ENCODE measurements around the gene CD151.

Gene CD151

DNA sequence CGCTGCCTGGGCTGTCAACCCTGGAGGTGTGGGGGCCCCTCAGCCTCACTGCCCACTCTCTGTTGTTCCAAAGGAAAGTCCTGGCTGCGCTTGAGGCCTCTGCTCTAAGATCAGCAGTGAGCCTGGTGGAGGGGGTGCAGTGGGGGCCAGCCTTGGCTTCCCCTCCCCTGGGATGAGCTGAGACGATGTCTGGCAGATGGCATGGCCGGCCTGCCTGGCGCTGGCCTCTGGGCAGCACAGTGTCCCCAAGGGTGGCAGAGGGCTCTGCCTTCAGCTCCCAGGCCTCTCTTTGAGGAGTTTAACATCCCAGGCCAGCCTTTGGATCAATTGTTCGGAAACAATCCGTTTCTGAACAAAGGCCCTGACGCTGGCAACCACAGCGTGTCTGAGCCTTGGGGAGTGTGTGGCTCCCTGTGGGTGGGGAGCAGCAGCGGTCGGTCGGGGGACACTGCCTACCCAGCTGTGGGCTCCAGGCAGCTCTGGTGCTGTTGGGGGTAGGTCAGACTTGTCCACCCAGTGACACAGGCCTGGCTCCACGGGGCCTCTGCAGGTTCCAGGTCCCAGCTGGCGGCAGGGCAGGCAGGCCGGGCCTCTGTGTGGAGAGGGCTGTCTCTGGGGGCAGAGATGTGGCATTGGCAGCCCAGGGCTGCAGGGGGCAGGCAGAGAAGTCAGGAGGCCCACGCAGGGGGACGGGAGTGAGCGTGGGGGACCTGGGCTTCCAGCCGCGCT lies 22.0 kb downstream of the CD151 start:
- H3K4me3 ChIP-seq (replicated peaks; ENCODE audit: low read depth, low read length): no peak overlapping the region
- no peak for DNase-seq (ENCODE audit: extremely low read depth, low read depth)
- TF ChIP-seq, protein P1, sequence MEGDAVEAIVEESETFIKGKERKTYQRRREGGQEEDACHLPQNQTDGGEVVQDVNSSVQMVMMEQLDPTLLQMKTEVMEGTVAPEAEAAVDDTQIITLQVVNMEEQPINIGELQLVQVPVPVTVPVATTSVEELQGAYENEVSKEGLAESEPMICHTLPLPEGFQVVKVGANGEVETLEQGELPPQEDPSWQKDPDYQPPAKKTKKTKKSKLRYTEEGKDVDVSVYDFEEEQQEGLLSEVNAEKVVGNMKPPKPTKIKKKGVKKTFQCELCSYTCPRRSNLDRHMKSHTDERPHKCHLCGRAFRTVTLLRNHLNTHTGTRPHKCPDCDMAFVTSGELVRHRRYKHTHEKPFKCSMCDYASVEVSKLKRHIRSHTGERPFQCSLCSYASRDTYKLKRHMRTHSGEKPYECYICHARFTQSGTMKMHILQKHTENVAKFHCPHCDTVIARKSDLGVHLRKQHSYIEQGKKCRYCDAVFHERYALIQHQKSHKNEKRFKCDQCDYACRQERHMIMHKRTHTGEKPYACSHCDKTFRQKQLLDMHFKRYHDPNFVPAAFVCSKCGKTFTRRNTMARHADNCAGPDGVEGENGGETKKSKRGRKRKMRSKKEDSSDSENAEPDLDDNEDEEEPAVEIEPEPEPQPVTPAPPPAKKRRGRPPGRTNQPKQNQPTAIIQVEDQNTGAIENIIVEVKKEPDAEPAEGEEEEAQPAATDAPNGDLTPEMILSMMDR (IDR thresholded peaks at IDR 0.05; ENCODE audit: low read depth, low read length, missing control alignments): no peak

- no peak overlapping the region for H3K4me3 ChIP-seq (replicated peaks; ENCODE audit: low read depth, low read length)
- TF ChIP-seq, protein P1 (IDR thresholded peaks at IDR 0.05; ENCODE audit: low read depth, low read length, missing control alignments): no peak
- no peak for DNase-seq (ENCODE audit: extremely low read depth, low read depth)
Measured at GRCh38 chr11:855330-855674, 22.6 kb downstream of the CD151 start.

DNA sequence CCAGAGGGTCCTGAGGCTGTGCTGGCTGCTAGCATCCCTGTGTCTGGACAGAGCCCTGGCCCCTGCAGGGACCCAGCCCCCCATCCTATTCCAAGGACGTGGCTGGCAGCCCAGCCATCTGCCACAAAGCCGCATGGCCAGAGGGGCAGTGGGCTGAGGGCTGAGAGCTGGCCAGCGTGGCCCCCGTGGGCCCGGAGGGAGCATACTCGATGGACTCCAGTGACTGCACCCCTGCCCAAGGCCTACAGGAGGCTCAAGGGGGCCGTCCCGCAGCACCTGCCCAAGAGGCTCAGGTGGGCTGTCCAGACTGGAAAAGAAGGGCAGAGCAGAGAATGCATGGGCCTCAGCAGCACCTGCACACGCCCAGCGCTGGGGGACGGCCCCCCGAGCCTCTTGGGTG lies 23.0 kb downstream of the CD151 start:
- TF ChIP-seq, protein P1 (IDR thresholded peaks at IDR 0.05; ENCODE audit: low read depth, low read length, missing control alignments): no peak
- no peak for DNase-seq (ENCODE audit: extremely low read depth, low read depth)

GRCh38 chr11:856397-856796 lies 23.6 kb downstream of the CD151 start:
- DNase-seq (ENCODE audit: extremely low read depth, low read depth): no peak
- no peak overlapping the region for H3K4me3 ChIP-seq (replicated peaks; ENCODE audit: low read depth, low read length)
- TF ChIP-seq, protein P1 (IDR thresholded peaks at IDR 0.05; ENCODE audit: low read depth, low read length, missing control alignments): no peak

More for the DNA sequence above, 23.0 kb downstream of the CD151 start:
- H3K4me3 ChIP-seq (replicated peaks; ENCODE audit: low read depth, low read length): no peak overlapping the region

DNA sequence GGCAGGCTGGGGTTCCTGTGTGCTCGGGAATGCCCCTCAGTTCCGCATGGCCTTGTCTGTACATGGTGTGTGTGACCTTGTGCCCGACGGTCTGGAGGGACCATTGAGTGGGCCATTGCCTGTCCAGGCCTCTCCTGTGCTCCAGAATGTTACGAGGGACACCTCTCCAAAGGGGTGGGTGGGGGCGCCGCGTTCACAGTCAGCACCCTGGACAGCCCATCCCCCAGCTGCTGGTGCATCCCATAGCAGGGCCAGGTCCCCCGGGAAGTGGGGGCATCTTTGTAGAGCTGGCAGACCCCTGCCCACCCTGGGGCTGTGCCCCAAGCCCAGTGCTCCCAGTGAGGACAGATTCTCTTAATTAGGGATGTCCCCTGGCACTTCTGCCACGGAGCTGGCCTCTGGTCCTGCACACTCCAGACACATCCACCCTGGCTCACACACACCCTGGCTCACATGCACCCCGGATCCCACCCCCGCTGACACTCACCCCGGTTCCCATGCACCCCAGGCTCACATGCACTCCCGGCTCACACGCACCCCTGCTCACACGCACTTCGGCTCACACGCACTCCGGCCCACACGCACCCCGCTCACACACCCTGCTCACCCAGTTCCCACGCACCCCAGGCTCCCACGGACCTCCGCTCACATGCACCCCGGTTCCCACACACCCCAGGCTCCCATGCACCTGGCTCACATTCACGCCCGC lies 25.5 kb downstream of the CD151 start:
- DNase-seq (ENCODE audit: extremely low read depth, low read depth): no peak
- H3K4me3 ChIP-seq (replicated peaks; ENCODE audit: low read depth, low read length): no peak overlapping the region

GRCh38 chr11:858762-859339 lies 26.1 kb downstream of the CD151 start:
- TF ChIP-seq, protein P1 (IDR thresholded peaks at IDR 0.05; ENCODE audit: low read depth, low read length, missing control alignments): no peak
- no peak for DNase-seq (ENCODE audit: extremely low read depth, low read depth)
- no peak overlapping the region for H3K4me3 ChIP-seq (replicated peaks; ENCODE audit: low read depth, low read length)

More for the DNA sequence above, 25.5 kb downstream of the CD151 start:
- TF ChIP-seq, protein P1 (IDR thresholded peaks at IDR 0.05; ENCODE audit: low read depth, low read length, missing control alignments): no peak
